ENCODE data around the gene IDE.

The IDE gene

GRCh38 chr10:92593619-92594588 lies 20.0 kb upstream of the IDE start:
- TF ChIP-seq CSRNP3 (CRISPR knock-in tag; IDR thresholded peaks at IDR 0.05) = no peak
- no peak for TF ChIP-seq ZNF70 (CRISPR knock-in tag; IDR thresholded peaks at IDR 0.05)
- TF ChIP-seq ZNF565 (CRISPR knock-in tag; conservative IDR thresholded peaks at IDR 0.05; ENCODE audit: low read depth) = no peak
- TF ChIP-seq, protein P1, sequence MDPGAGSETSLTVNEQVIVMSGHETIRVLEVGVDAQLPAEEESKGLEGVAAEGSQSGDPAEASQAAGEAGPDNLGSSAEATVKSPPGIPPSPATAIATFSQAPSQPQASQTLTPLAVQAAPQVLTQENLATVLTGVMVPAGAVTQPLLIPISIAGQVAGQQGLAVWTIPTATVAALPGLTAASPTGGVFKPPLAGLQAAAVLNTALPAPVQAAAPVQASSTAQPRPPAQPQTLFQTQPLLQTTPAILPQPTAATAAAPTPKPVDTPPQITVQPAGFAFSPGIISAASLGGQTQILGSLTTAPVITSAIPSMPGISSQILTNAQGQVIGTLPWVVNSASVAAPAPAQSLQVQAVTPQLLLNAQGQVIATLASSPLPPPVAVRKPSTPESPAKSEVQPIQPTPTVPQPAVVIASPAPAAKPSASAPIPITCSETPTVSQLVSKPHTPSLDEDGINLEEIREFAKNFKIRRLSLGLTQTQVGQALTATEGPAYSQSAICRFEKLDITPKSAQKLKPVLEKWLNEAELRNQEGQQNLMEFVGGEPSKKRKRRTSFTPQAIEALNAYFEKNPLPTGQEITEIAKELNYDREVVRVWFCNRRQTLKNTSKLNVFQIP (CRISPR knock-in tag; IDR thresholded peaks at IDR 0.05; ENCODE audit: borderline replicate concordance, low read depth) = no peak
- TF ChIP-seq, protein P2, sequence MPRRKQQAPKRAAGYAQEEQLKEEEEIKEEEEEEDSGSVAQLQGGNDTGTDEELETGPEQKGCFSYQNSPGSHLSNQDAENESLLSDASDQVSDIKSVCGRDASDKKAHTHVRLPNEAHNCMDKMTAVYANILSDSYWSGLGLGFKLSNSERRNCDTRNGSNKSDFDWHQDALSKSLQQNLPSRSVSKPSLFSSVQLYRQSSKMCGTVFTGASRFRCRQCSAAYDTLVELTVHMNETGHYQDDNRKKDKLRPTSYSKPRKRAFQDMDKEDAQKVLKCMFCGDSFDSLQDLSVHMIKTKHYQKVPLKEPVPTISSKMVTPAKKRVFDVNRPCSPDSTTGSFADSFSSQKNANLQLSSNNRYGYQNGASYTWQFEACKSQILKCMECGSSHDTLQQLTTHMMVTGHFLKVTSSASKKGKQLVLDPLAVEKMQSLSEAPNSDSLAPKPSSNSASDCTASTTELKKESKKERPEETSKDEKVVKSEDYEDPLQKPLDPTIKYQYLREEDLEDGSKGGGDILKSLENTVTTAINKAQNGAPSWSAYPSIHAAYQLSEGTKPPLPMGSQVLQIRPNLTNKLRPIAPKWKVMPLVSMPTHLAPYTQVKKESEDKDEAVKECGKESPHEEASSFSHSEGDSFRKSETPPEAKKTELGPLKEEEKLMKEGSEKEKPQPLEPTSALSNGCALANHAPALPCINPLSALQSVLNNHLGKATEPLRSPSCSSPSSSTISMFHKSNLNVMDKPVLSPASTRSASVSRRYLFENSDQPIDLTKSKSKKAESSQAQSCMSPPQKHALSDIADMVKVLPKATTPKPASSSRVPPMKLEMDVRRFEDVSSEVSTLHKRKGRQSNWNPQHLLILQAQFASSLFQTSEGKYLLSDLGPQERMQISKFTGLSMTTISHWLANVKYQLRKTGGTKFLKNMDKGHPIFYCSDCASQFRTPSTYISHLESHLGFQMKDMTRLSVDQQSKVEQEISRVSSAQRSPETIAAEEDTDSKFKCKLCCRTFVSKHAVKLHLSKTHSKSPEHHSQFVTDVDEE (CRISPR knock-in tag; IDR thresholded peaks at IDR 0.05) = no peak
- TF ChIP-seq TCF4 (CRISPR knock-in tag; IDR thresholded peaks at IDR 0.05; ENCODE audit: borderline replicate concordance) = no peak
- TF ChIP-seq GLIS3 (CRISPR knock-in tag; IDR thresholded peaks at IDR 0.05) = no peak
- TF ChIP-seq ESRRG (CRISPR knock-in tag; IDR thresholded peaks at IDR 0.05) = no peak
- no peak for TF ChIP-seq ZC3H10 (CRISPR knock-in tag; IDR thresholded peaks at IDR 0.05)
- no peak for TF ChIP-seq OSR1 (CRISPR knock-in tag; IDR thresholded peaks at IDR 0.05)
- no peak for TF ChIP-seq ISL1 (CRISPR knock-in tag; IDR thresholded peaks at IDR 0.05)
- no peak for TF ChIP-seq ZFP30 (CRISPR knock-in tag; IDR thresholded peaks at IDR 0.05)
- no peak for TF ChIP-seq SNAI2 (CRISPR knock-in tag; IDR thresholded peaks at IDR 0.05)
- TF ChIP-seq ARNTL (CRISPR knock-in tag; IDR thresholded peaks at IDR 0.05; ENCODE audit: borderline replicate concordance, low read depth) = no peak
- no peak for TF ChIP-seq PPARA (CRISPR knock-in tag; IDR thresholded peaks at IDR 0.05; ENCODE audit: borderline replicate concordance)
- no peak for TF ChIP-seq ZFP3 (CRISPR knock-in tag; IDR thresholded peaks at IDR 0.05)
- TF ChIP-seq BACH2 (CRISPR knock-in tag; IDR thresholded peaks at IDR 0.05; ENCODE audit: borderline replicate concordance) = no peak
- TF ChIP-seq RARB (CRISPR knock-in tag; IDR thresholded peaks at IDR 0.05) = no peak
- ATAC-seq = no peak

DNA sequence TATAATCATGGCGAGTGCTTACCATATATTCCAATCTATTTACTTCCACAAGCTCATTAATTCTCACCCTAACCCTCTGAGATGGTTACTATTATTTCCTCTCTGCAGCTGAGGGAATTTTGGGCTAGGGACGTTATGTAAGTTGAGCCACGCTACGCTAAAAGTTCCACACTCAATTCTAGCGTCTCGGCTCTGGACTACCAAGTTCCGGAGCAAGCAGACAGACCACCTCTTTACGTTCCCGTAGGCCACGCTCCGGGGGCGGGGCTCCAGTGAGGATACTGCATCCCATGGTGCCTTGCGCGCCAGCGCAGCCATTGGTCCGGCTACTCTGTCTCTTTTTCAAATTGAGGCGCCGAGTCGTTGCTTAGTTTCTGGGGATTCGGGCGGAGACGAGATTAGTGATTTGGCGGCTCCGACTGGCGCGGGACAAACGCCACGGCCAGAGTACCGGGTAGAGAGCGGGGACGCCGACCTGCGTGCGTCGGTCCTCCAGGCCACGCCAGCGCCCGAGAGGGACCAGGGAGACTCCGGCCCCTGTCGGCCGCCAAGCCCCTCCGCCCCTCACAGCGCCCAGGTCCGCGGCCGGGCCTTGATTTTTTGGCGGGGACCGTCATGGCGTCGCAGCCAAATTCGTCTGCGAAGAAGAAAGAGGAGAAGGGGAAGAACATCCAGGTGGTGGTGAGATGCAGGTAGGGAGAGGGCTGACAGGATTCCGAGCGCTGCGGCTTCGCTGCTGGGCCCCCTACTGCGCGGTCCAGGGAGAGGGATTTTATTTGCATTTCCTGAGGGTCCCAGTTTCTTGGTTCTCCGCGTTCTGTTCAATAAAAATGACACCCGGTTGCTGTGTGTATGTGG lies 19.1 kb upstream of the IDE start, which contains the start of gene KIF11:
TSS of gene KIF11 (plus strand) at position 370 of the 858 bp plus-strand sequence. CDS start at position 616, 246 bp downstream.
- ATAC-seq = peak; percentile 92
- TF ChIP-seq ZFP3 (CRISPR knock-in tag; IDR thresholded peaks at IDR 0.05) (no peak), ISL1 (CRISPR knock-in tag; IDR thresholded peaks at IDR 0.05) (no peak), ZC3H10 (CRISPR knock-in tag; IDR thresholded peaks at IDR 0.05) (no peak), ZNF565 (CRISPR knock-in tag; conservative IDR thresholded peaks at IDR 0.05; ENCODE audit: low read depth) (no peak), CSDC2 (CRISPR knock-in tag; IDR thresholded peaks at IDR 0.05) (no peak), ARNTL (CRISPR knock-in tag; IDR thresholded peaks at IDR 0.05; ENCODE audit: borderline replicate concordance, low read depth) (no peak), PPARA (CRISPR knock-in tag; IDR thresholded peaks at IDR 0.05; ENCODE audit: borderline replicate concordance) (no peak), ZNF8 (CRISPR knock-in tag; IDR thresholded peaks at IDR 0.05) (no peak), GLIS3 (CRISPR knock-in tag; IDR thresholded peaks at IDR 0.05) (no peak), BACH2 (CRISPR knock-in tag; IDR thresholded peaks at IDR 0.05; ENCODE audit: borderline replicate concordance) (no peak), RARB (CRISPR knock-in tag; IDR thresholded peaks at IDR 0.05) (no peak), ZNF70 (CRISPR knock-in tag; IDR thresholded peaks at IDR 0.05) (no peak), TCF4 (CRISPR knock-in tag; IDR thresholded peaks at IDR 0.05; ENCODE audit: borderline replicate concordance) (no peak), CREB5 (CRISPR knock-in tag; IDR thresholded peaks at IDR 0.05; ENCODE audit: low read depth) (no peak)
- TF ChIP-seq, protein P2 (CRISPR knock-in tag; IDR thresholded peaks at IDR 0.05) = no peak
- TF ChIP-seq, protein P3, sequence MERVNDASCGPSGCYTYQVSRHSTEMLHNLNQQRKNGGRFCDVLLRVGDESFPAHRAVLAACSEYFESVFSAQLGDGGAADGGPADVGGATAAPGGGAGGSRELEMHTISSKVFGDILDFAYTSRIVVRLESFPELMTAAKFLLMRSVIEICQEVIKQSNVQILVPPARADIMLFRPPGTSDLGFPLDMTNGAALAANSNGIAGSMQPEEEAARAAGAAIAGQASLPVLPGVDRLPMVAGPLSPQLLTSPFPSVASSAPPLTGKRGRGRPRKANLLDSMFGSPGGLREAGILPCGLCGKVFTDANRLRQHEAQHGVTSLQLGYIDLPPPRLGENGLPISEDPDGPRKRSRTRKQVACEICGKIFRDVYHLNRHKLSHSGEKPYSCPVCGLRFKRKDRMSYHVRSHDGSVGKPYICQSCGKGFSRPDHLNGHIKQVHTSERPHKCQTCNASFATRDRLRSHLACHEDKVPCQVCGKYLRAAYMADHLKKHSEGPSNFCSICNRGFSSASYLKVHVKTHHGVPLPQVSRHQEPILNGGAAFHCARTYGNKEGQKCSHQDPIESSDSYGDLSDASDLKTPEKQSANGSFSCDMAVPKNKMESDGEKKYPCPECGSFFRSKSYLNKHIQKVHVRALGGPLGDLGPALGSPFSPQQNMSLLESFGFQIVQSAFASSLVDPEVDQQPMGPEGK (CRISPR knock-in tag; IDR thresholded peaks at IDR 0.05; ENCODE audit: borderline replicate concordance) = no peak
- TF ChIP-seq, protein P1 (CRISPR knock-in tag; IDR thresholded peaks at IDR 0.05; ENCODE audit: borderline replicate concordance, low read depth) = no peak

Data from SK-N-SH treated with all-trans-retinoic acid at 6 μM for 48 hours (cell line).